ENCODE data around the gene ADAMTSL1.

ADAMTSL1 gene

DNA sequence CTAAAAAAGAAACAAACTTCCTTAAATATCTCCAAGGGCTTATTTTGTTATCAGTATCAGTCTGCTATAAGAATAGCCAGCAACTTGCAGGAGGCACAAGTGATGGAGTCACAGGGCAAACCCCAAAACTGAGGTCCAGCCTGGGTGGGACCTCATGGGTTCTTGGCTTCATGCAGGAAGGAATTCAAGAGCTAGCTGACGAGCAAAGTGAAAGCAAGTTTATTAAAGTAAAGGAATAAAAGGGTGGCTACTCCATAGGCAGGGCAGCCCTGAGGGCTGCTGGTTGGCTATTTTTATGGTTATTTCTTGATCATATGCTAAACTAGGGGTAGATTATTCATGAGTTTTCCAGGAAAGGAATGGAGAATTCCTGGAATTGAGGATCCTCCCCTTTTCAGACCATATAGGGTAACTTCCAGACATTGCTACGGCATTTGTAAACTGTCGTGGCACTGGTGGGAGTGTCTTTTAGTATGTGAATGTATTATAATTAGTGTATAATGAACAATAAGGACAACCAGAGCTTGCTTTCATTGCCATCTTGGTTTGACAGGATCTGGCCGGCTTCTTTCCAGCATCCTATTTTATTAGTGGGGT, 231.9 kb downstream of the ADAMTSL1 start:
- H3K4me3 ChIP-seq (ENCODE audit: low read depth, low read length), result no peak overlapping the region
- no peak for DNase-seq (ENCODE audit: low read depth)
- in situ Hi-C loops (cut with HindIII; ENCODE audit: low sequenced_read_pairs), result no loop called here
- TF ChIP-seq, protein P1, sequence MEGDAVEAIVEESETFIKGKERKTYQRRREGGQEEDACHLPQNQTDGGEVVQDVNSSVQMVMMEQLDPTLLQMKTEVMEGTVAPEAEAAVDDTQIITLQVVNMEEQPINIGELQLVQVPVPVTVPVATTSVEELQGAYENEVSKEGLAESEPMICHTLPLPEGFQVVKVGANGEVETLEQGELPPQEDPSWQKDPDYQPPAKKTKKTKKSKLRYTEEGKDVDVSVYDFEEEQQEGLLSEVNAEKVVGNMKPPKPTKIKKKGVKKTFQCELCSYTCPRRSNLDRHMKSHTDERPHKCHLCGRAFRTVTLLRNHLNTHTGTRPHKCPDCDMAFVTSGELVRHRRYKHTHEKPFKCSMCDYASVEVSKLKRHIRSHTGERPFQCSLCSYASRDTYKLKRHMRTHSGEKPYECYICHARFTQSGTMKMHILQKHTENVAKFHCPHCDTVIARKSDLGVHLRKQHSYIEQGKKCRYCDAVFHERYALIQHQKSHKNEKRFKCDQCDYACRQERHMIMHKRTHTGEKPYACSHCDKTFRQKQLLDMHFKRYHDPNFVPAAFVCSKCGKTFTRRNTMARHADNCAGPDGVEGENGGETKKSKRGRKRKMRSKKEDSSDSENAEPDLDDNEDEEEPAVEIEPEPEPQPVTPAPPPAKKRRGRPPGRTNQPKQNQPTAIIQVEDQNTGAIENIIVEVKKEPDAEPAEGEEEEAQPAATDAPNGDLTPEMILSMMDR (IDR thresholded peaks at IDR 0.05; ENCODE audit: low read depth, low read length, missing control alignments), result no peak

DNA sequence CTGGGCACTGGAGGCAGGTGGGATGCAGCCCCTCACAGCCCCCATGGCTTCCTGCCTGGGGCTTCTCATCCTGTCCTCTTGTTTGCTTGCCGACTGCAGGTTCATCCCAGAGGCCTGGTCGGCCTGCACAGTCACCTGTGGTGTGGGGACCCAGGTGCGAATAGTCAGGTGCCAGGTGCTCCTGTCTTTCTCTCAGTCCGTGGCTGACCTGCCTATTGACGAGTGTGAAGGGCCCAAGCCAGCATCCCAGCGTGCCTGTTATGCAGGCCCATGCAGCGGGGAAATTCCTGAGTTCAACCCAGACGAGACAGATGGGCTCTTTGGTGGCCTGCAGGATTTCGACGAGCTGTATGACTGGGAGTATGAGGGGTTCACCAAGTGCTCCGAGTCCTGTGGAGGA, 232.7 kb downstream of the ADAMTSL1 start:
- no peak overlapping the region for H3K4me3 ChIP-seq (ENCODE audit: low read depth, low read length)
- no peak for DNase-seq (ENCODE audit: low read depth)
- in situ Hi-C loops (cut with HindIII; ENCODE audit: low sequenced_read_pairs), result no loop called here
- TF ChIP-seq, protein P1 (IDR thresholded peaks at IDR 0.05; ENCODE audit: low read depth, low read length, missing control alignments), result no peak

DNA sequence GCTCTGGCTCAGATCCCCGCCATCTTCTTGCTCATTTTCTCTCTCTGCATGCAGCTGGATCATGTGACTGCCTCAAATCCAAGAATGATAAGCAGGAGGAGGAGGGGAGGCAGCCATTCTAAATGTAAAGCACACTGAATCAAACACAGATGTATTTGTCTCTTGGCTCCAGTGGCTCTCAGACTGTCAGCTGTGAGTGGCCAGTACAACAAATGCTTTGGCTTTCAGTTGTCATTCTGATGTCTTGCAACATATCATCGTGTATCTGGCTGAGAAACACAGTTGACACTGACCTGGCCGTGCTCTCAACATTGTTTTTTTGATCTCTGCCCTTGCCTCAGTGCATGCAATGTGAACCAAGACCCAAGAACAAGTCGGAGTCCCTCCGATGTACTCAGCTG, 233.1 kb downstream of the ADAMTSL1 start:
- TF ChIP-seq, protein P1 (IDR thresholded peaks at IDR 0.05; ENCODE audit: low read depth, low read length, missing control alignments), result no peak
- in situ Hi-C loops (cut with HindIII; ENCODE audit: low sequenced_read_pairs), result no loop called here
- DNase-seq (ENCODE audit: low read depth), result no peak
- no peak overlapping the region for H3K4me3 ChIP-seq (ENCODE audit: low read depth, low read length)

DNA sequence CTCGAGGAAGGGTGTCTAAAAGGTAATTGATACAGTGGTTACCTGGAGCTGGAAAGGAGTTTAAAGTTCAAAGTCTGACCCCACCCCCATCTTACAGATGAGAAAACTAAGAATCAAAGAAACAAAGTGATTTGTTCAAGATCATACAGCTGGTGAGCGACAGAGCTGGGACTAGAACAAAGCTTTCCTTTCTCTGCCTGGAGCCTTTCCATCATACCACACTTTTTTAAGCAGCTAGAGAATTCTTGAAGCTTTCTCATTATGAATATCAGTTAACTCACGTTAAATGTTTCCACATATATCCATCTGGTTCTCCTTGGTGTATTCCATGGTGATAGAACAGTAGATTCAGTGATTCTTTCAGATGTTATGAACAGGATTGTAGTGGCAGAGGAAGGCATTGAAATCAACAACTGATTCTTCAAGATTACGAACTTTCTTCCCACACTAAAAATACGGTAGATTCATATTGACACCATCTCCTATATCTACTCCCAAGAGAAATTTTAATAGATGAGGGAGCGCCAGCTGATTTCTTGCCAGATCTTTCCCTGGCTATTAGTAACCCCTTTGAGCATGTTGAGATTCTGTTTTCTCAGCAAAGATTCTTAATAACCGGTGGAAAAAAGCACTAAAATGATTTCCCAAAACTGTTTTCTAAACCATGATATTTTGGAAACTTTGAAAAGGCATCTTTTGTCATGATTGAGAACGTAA, 233.7 kb downstream of the ADAMTSL1 start:
- in situ Hi-C loops (cut with HindIII; ENCODE audit: low sequenced_read_pairs), result no loop called here
- H3K4me3 ChIP-seq (ENCODE audit: low read depth, low read length), result no peak overlapping the region
- no peak for DNase-seq (ENCODE audit: low read depth)
- TF ChIP-seq, protein P1 (IDR thresholded peaks at IDR 0.05; ENCODE audit: low read depth, low read length, missing control alignments), result no peak

DNA sequence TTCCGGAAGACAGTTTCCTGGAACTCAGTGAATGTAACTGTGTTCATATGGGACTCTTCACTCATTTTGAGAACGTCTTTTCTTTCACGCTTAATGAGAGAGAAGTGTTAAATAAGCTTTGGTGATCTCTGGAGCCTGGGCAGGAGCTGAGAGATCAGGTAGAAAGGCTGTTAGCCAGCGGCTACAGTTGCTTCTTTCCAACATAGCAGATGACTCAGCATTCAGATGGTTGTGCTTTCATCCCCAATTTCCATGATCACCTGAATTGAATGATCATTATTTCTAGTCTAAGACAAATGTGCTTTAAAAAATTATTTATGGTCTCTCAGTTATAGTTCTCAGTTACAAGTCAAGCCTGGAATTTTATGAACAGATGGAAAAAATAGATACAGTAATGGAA, 234.5 kb downstream of the ADAMTSL1 start:
- no peak overlapping the region for H3K4me3 ChIP-seq (ENCODE audit: low read depth, low read length)
- in situ Hi-C loops (cut with HindIII; ENCODE audit: low sequenced_read_pairs), result no loop called here
- TF ChIP-seq, protein P1 (IDR thresholded peaks at IDR 0.05; ENCODE audit: low read depth, low read length, missing control alignments), result no peak

DNA sequence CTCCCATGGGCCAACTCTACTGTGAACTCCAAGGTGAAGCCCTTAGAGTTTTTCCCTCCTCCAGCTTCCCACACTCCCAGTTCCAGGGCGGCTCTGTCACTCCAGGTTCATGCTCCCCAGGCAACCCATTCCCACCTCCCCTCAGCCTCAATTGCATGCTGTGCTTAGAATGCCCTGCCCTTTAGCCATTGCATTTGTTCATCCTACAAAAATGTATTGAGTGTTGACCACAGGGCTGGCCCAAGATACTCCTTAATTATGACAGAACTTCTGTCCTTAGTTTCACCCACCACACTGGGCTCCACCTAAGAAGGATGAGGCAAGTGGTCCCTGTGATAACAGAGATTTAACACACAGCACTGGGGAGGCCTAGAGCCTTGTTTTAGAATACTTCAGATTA, 236.1 kb downstream of the ADAMTSL1 start:
- peak; percentile 18 for DNase-seq (ENCODE audit: low read depth)
- no peak overlapping the region for H3K4me3 ChIP-seq (ENCODE audit: low read depth, low read length)
- in situ Hi-C loops (cut with HindIII; ENCODE audit: low sequenced_read_pairs), result no loop called here
- TF ChIP-seq, protein P1 (IDR thresholded peaks at IDR 0.05; ENCODE audit: low read depth, low read length, missing control alignments), result no peak

More for the DNA sequence above, 234.5 kb downstream of the ADAMTSL1 start:
- DNase-seq (ENCODE audit: low read depth), result no peak
